HepG2 (cell line): ENCODE data around the gene IL6R. TPM values are rescaled to one million over a fixed set of nuclear protein-coding genes. Genes with fewer than 3 reads are reported as not detected.

Experiments used
- GPN1 ChIP-seq: sonication (generic); formaldehyde crosslinking; IDR thresholded peaks from 2 replicates; pipeline ENCODE4 v1.5.1; 2020; ENCODE audit warnings: missing genetic modification reagents, borderline replicate concordance
- HOXA7 ChIP-seq: sonication (generic); formaldehyde crosslinking; IDR thresholded peaks from 2 replicates; pipeline ENCODE4 v1.8.1; 2022; ENCODE audit warnings: mild to moderate bottlenecking, missing genetic modification reagents, moderate library complexity
- KLF16 ChIP-seq, 2 experiments: sonication (generic) in 1 of 2; formaldehyde crosslinking in 1 of 2; IDR thresholded peaks; 2 replicates each; pipeline versions ENCODE4 v1.6.1 to v1.8.0; 2016 to 2023; ENCODE audit warnings: missing genetic modification reagents in 2 of 2, missing compliant biosample characterization in 1 of 2
- MAFK ChIP-seq, 2 experiments: IDR thresholded peaks in 1 of 2; conservative IDR thresholded peaks in 1 of 2; 2 replicates each; pipeline ENCODE4 v1.6.1; 2011; ENCODE audit warnings: improper control_type of control experiment in 2 of 2, low read length in 2 of 2
- SALL1 ChIP-seq: sonication (generic); formaldehyde crosslinking; IDR thresholded peaks from 2 replicates; pipeline ENCODE4 v1.8.0; 2022; ENCODE audit warnings: mild to moderate bottlenecking, missing genetic modification reagents
- SIX1 ChIP-seq: sonication (generic); formaldehyde crosslinking; IDR thresholded peaks from 2 replicates; pipeline ENCODE4 v1.4.0; 2020; ENCODE audit warnings: missing genetic modification reagents, borderline replicate concordance
- TCF7 ChIP-seq: sonication (generic); IDR thresholded peaks from 2 replicates; pipeline ENCODE4 v1.6.1; 2016; ENCODE audit warnings: antibody characterized with exemption, low read depth
- YEATS2 ChIP-seq: sonication (generic); formaldehyde crosslinking; IDR thresholded peaks from 2 replicates; pipeline ENCODE4 v1.4.0; 2020; ENCODE audit warnings: missing genetic modification reagents, borderline replicate concordance
- ZC3H13 ChIP-seq: sonication (generic); formaldehyde crosslinking; IDR thresholded peaks from 2 replicates; pipeline ENCODE4 v1.8.1; 2023; ENCODE audit warnings: mild to moderate bottlenecking, missing genetic modification reagents, moderate library complexity
- ZC3H4 ChIP-seq: sonication (generic); formaldehyde crosslinking; IDR thresholded peaks from 2 replicates; pipeline ENCODE4 v1.4.0; 2020; ENCODE audit warnings: missing genetic modification reagents, borderline replicate concordance
- ZFP37 ChIP-seq: sonication (generic); formaldehyde crosslinking; IDR thresholded peaks from 2 replicates; pipeline ENCODE4 v1.4.0; 2020; ENCODE audit warnings: missing genetic modification reagents, borderline replicate concordance
- ZMYM3 ChIP-seq: sonication (generic); formaldehyde crosslinking; IDR thresholded peaks from 2 replicates; pipeline ENCODE4 v1.5.1; 2020; ENCODE audit warnings: mild to moderate bottlenecking, missing genetic modification reagents
- ZNF292 ChIP-seq: sonication (generic); formaldehyde crosslinking; IDR thresholded peaks from 2 replicates; pipeline ENCODE4 v1.8.1; 2022; ENCODE audit warnings: mild to moderate bottlenecking, low read depth, missing genetic modification reagents, borderline replicate concordance
- ZNF660 ChIP-seq: sonication (generic); formaldehyde crosslinking; IDR thresholded peaks from 2 replicates; pipeline ENCODE4 v1.5.1; 2020; ENCODE audit warnings: mild to moderate bottlenecking, low read depth, missing genetic modification reagents, borderline replicate concordance
- ZNF713 ChIP-seq: sonication (generic); formaldehyde crosslinking; IDR thresholded peaks from 2 replicates; pipeline ENCODE4 v1.4.0; 2020; ENCODE audit warnings: mild to moderate bottlenecking, missing genetic modification reagents
- ZNF775 ChIP-seq: sonication (generic); formaldehyde crosslinking; IDR thresholded peaks from 2 replicates; pipeline ENCODE4 v1.4.0; 2020; ENCODE audit warnings: missing genetic modification reagents, mild to moderate bottlenecking, moderate library complexity, borderline replicate concordance
- ZNF781 ChIP-seq: sonication (generic); formaldehyde crosslinking; IDR thresholded peaks from 2 replicates; pipeline ENCODE4 v1.5.1; 2020; ENCODE audit warnings: borderline replicate concordance, mild to moderate bottlenecking, missing genetic modification reagents; ENCODE audit errors: not compliant biosample characterization
- ZZZ3 ChIP-seq: sonication (generic); formaldehyde crosslinking; IDR thresholded peaks from 2 replicates; pipeline ENCODE4 v1.4.0; 2020; ENCODE audit warnings: missing genetic modification reagents, mild to moderate bottlenecking, borderline replicate concordance
- polyA plus RNA-seq, 8 experiments: library from polyadenylated mRNA; depleted of rRNA in 3 of 8; stranded (reverse) in 7 of 8; unstranded in 1 of 8; fragments of >200 nt; fragmentation: Illumina TruSeq in 4 of 8; extraction: Trizol in 4 of 8; gene quantifications; 2 replicates each; pipeline versions ENCODE4 v1.2.1 to v1.2.3, GENCODE V29; 2011 to 2016; ENCODE audit warnings: low read depth in 4 of 8, missing spikeins in 1 of 8, mixed read lengths in 1 of 8; ENCODE audit not compliant: insufficient read depth in 1 of 8
- total RNA-seq, 5 experiments: library from RNA; depleted of rRNA; stranded (reverse); fragments of >200 nt; fragmentation: Illumina TruSeq; extraction: Trizol; gene quantifications; 2 replicates each; pipeline ENCODE4 v1.2.3, GENCODE V29; 2016; ENCODE audit warnings: low read depth in 1 of 5
- TF ChIP-seq, protein P1 (sequence below): sonication (generic); formaldehyde crosslinking; IDR thresholded peaks from 2 replicates; pipeline ENCODE4 v1.5.0; 2020; ENCODE audit warnings: mild to moderate bottlenecking, missing genetic modification reagents, borderline replicate concordance
- TF ChIP-seq, protein P2 (sequence below): sonication (generic); formaldehyde crosslinking; IDR thresholded peaks from 2 replicates; pipeline ENCODE4 v1.9.0; 2021; ENCODE audit warnings: missing genetic modification reagents, mild to moderate bottlenecking, borderline replicate concordance
- TF ChIP-seq, protein P3 (sequence below): IDR thresholded peaks from 2 replicates; pipeline ENCODE4 v1.6.1; 2016
- TF ChIP-seq, protein P4 (sequence below): sonication (generic); formaldehyde crosslinking; conservative IDR thresholded peaks from 2 replicates; pipeline ENCODE4 v1.4.0; 2020; ENCODE audit warnings: missing genetic modification reagents

Gene IL6R
- total and polyA plus RNA-seq, 2 of the 13 experiments (the other 11 are each of a cell fraction or from before 2014, with no cell fraction given), result 5.0 to 24.5 TPM

DNA sequence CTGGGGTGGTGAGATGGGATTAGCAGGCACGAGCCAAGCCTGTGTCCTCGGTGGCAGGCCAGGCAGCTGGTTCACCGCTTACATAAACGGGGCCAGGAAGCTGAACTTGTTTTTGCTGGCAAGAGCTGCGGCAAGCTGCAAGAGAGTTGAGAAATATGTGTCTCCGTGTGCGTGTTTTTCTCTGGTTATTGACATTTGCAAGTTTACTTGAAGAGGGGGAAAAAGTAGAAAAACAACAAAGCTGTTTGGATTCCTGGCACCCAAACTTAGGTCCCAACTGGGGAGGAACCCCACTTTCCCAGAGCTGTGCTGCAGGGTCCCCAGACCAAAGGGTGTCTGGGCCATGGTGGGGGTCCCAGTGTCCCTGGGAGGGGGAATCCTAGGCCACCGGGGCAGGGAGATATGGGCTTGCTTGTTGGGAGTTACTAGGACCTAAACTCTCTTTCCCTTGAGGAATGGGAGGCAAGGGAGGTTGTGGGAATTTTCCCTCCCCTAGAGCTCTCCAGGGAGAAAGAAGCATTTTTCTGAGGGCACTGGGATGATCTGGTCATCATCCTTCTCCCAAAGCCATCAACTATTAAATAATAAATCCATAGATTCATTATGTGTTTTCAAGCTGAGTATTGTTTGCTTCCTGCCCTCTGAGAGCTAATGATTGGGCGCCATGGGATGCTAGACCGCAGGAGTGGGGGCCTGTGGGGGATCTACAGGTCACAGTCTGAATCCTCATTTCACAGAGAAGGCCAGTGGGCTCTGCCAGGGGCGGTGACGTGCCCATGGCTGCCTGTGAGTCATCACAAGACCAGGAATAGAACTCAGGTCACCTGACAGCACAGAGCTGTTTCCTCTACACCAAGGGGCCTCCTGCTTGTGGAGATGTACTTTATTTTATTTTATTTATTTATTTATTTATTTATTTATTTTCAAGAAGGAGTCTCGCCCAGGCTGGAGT lies 14.8 kb downstream of the IL6R start (continued):
- TF ChIP-seq, protein P1, sequence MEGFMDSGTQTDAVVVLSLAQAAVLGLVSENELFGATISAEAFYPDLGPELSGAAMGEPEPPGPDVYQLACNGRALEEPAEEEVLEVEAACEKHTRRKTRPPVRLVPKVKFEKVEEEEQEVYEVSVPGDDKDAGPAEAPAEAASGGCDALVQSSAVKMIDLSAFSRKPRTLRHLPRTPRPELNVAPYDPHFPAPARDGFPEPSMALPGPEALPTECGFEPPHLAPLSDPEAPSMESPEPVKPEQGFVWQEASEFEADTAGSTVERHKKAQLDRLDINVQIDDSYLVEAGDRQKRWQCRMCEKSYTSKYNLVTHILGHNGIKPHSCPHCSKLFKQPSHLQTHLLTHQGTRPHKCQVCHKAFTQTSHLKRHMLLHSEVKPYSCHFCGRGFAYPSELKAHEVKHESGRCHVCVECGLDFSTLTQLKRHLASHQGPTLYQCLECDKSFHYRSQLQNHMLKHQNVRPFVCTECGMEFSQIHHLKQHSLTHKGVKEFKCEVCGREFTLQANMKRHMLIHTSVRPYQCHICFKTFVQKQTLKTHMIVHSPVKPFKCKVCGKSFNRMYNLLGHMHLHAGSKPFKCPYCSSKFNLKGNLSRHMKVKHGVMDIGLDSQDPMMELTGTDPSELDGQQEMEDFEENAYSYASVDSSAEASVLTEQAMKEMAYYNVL (CRISPR knock-in tag), result peak; percentile 60; the same call in 1 of the 2 replicates
- no peak for TF ChIP-seq MAFK (conservative IDR thresholded peaks at IDR 0.05 in 1 of 2, IDR thresholded peaks at IDR 0.05 in 1 of 2; ENCODE audit: low read length in 2 of 2)
- TF ChIP-seq ZZZ3 (CRISPR knock-in tag), result no peak
- TF ChIP-seq, protein P2, sequence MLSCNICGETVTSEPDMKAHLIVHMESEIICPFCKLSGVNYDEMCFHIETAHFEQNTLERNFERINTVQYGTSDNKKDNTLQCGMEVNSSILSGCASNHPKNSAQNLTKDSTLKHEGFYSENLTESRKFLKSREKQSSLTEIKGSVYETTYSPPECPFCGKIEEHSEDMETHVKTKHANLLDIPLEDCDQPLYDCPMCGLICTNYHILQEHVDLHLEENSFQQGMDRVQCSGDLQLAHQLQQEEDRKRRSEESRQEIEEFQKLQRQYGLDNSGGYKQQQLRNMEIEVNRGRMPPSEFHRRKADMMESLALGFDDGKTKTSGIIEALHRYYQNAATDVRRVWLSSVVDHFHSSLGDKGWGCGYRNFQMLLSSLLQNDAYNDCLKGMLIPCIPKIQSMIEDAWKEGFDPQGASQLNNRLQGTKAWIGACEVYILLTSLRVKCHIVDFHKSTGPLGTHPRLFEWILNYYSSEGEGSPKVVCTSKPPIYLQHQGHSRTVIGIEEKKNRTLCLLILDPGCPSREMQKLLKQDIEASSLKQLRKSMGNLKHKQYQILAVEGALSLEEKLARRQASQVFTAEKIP (CRISPR knock-in tag), result no peak
- TF ChIP-seq ZNF713 (CRISPR knock-in tag), result no peak
- TF ChIP-seq ZC3H4 (CRISPR knock-in tag), result no peak
- peak in 1 of 2 experiments; percentile 56; a peak in 1 of 4 replicates for TF ChIP-seq KLF16 (CRISPR knock-in tag; IDR thresholded peaks at IDR 0.05)
- TF ChIP-seq TCF7, result peak; percentile 42; the same call in 1 of the 2 replicates
- TF ChIP-seq, protein P3, sequence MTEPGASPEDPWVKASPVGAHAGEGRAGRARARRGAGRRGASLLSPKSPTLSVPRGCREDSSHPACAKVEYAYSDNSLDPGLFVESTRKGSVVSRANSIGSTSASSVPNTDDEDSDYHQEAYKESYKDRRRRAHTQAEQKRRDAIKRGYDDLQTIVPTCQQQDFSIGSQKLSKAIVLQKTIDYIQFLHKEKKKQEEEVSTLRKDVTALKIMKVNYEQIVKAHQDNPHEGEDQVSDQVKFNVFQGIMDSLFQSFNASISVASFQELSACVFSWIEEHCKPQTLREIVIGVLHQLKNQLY (CRISPR knock-in tag), result peak; percentile 88
- no peak for TF ChIP-seq ZNF660 (CRISPR knock-in tag)
- TF ChIP-seq YEATS2 (CRISPR knock-in tag), result peak; percentile 54; the same call in 1 of the 2 replicates
- TF ChIP-seq, protein P4, sequence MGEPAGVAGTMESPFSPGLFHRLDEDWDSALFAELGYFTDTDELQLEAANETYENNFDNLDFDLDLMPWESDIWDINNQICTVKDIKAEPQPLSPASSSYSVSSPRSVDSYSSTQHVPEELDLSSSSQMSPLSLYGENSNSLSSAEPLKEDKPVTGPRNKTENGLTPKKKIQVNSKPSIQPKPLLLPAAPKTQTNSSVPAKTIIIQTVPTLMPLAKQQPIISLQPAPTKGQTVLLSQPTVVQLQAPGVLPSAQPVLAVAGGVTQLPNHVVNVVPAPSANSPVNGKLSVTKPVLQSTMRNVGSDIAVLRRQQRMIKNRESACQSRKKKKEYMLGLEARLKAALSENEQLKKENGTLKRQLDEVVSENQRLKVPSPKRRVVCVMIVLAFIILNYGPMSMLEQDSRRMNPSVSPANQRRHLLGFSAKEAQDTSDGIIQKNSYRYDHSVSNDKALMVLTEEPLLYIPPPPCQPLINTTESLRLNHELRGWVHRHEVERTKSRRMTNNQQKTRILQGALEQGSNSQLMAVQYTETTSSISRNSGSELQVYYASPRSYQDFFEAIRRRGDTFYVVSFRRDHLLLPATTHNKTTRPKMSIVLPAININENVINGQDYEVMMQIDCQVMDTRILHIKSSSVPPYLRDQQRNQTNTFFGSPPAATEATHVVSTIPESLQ (CRISPR knock-in tag), result no peak
- TF ChIP-seq SIX1, result peak; percentile 41; the same call in 1 of the 2 replicates
- no peak for TF ChIP-seq ZC3H13 (CRISPR knock-in tag)
- TF ChIP-seq ZNF781 (CRISPR knock-in tag), result no peak
- TF ChIP-seq SALL1, result peak; percentile 96
- TF ChIP-seq ZNF292 (CRISPR knock-in tag), result peak; percentile 77; the same call in 1 of the 2 replicates
- no peak for TF ChIP-seq HOXA7 (CRISPR knock-in tag)
- peak; percentile 39; the same call in 1 of the 2 replicates for TF ChIP-seq ZFP37 (CRISPR knock-in tag)
- TF ChIP-seq GPN1, result no peak
- no peak for TF ChIP-seq ZNF775 (CRISPR knock-in tag)
- peak; percentile 51 for TF ChIP-seq ZMYM3 (CRISPR knock-in tag)
